Testis (tissue), 2 donors: ENCODE results near the gene IL6ST.

Experiments used
- POLR2A ChIP-seq: fragments of 450-650 bp; IDR thresholded peaks from one replicate; pipeline ENCODE4 v1.6.1; 2017; ENCODE audit warnings: antibody characterized with exemption, mild to moderate bottlenecking, moderate library complexity
- TF ChIP-seq, protein P1 (sequence below), 3 experiments: fragments of 450-650 bp in 2 of 3; fragments of 200-600 bp in 1 of 3; sonication (generic) in 1 of 3; IDR thresholded peaks; one replicate each; pipeline ENCODE4 v1.5.1; 2016 to 2019; ENCODE audit warnings: antibody characterized with exemption in 3 of 3, mild to moderate bottlenecking in 2 of 3, moderate library complexity in 1 of 3

- TF ChIP-seq, protein P1, sequence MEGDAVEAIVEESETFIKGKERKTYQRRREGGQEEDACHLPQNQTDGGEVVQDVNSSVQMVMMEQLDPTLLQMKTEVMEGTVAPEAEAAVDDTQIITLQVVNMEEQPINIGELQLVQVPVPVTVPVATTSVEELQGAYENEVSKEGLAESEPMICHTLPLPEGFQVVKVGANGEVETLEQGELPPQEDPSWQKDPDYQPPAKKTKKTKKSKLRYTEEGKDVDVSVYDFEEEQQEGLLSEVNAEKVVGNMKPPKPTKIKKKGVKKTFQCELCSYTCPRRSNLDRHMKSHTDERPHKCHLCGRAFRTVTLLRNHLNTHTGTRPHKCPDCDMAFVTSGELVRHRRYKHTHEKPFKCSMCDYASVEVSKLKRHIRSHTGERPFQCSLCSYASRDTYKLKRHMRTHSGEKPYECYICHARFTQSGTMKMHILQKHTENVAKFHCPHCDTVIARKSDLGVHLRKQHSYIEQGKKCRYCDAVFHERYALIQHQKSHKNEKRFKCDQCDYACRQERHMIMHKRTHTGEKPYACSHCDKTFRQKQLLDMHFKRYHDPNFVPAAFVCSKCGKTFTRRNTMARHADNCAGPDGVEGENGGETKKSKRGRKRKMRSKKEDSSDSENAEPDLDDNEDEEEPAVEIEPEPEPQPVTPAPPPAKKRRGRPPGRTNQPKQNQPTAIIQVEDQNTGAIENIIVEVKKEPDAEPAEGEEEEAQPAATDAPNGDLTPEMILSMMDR (IDR thresholded peaks at IDR 0.05): no peak
- TF ChIP-seq POLR2A: no peak
Observed at GRCh38 chr5:55997742-55998351, 3.1 kb upstream of the IL6ST start.
